Stimulated activated CD8-positive, alpha-beta memory T cell treated with anti-CD3 and anti-CD28 coated beads, Interleukin-2, amount 100 ng/mL, for 1 hour (primary cell): ENCODE results near the gene ZNF865.

Experiments
- DNase-seq, 2 donors: peaks; one replicate each; pipeline ENCODE4 v3.0.0-alpha.2; 2020; ENCODE audit warnings: low read depth in 2 of 2

Gene ZNF865

DNA sequence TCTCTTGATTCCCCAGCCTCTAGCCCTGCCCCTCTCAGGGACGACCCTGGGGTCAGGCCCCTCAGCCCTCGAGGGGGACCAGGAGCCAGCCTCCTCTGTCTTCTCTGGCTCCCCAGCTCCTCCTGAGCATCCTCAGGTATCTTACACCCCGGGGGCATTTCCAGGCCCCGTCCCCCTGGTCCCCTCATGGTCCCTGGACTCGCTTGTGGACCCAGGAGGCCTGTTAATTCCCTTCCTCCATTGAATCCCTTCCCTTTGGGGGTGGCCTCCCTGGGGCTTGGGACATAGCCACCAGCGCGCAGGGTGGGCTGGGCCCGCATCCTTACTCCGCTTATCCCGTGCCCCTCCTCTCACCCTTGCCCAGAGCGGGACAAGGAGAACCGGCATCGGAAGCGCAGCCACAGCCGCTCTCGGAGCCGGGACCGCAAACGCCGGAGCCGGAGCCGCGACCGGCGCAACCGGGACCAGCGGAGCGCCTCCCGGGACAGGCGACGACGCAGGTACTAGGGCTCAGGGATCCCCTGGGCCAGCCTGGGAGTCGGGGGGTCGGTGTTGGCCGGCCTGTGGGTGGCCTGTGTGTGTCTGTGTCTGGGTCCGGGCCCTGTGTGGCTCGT is 53.5 kb downstream of the ZNF865 start:
- no peak for DNase-seq

DNA sequence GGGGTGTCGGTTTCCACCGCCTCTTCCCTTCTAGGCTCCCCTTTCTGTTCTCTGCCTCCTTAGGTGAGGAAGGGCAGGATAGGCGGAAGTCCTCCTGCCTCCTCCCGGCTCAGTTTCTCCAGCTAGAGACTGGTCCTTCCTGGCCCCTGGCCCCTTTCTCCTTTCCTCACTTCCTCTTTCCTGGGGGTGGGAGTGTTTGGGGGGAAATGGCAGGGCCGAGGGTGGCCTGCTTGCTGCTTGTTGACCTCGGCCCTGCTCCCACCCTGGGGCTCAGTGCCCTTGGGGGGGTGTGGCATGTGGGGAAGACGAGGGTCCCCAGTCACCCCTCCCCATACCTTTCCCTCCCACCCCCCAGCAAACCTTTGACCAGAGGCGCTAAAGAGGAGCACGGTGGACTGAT is 54.4 kb downstream of the ZNF865 start:
- no peak for DNase-seq

GRCh38 chr19:55660404-55660803 is 55.0 kb downstream of the ZNF865 start:
- no peak for DNase-seq

DNA sequence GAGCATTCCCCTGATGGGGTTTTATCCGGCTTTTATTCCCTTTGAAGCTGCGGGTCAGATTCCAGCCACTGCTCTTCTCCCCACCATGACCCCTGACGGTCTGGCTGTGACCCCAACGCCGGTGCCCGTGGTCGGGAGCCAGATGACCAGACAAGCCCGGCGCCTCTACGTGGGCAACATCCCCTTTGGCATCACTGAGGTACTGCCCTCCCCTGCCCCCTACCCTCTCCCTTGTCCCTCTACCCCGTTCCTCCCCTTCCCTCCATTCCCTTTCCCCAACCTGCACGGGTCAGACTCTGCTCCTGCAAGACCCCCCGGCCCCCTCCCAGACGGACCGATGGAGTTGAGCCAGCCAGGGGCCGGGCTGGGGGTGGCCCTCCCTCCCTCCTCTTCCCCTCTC is 55.5 kb downstream of the ZNF865 start:
- DNase-seq, result no peak

DNA sequence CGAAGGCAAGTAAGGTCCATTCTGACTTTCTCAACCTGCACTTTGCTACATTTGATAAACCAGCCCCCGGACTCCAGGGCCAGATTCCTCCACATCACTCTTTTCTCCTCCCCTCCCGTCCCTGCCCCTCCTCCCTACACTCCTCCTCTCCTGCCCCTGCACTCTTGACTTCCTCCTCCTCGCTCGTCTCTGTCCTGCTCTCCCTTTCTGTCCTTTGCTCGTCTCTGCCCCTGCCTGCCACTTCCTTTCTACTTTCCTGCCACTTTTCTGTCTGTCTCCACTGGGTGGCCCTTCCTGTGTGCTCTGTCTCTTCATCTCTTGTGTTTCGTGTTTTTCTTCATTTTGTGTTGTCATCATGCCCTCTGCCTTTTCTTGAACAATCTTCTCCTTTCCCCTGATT is 56.4 kb downstream of the ZNF865 start:
- no peak for DNase-seq

DNA sequence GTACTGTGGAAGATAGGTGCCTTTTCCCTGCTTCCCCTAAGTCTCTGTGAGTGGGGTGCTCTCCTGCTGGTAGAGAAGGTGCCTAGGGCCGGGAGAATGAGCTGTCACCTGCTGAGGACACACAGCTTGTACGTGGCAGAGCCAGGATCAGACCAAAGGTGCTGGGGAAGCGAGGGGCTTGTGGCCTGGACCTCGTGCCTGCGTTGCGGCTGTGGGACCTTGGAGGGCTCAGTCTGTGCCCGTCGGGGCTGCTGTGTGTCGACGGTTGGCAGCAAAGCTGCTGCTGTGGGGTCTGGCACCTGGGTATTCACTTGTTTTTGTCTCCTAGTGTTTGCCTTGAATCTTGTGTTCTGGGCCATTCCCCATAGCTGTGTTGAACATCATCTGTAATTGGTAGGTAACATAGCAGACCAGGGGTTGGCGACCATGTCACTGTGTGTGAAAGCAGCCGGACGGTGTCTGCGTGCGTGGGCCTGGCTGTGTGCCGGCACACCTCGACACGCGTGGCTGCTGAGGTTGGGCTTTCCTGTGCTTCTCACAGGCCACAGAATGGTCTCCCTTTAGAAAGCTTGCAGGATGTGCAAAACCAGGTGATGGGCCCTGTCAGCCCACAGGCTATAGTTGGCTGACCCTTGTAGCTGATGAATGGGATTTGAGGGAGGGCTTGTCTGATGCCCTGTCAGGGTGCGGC is 58.5 kb downstream of the ZNF865 start:
- no peak for DNase-seq

GRCh38 chr19:55666343-55667005 is 61.0 kb downstream of the ZNF865 start:
- no peak for DNase-seq
